ENCODE results near the gene GOLGA6A.

DNA sequence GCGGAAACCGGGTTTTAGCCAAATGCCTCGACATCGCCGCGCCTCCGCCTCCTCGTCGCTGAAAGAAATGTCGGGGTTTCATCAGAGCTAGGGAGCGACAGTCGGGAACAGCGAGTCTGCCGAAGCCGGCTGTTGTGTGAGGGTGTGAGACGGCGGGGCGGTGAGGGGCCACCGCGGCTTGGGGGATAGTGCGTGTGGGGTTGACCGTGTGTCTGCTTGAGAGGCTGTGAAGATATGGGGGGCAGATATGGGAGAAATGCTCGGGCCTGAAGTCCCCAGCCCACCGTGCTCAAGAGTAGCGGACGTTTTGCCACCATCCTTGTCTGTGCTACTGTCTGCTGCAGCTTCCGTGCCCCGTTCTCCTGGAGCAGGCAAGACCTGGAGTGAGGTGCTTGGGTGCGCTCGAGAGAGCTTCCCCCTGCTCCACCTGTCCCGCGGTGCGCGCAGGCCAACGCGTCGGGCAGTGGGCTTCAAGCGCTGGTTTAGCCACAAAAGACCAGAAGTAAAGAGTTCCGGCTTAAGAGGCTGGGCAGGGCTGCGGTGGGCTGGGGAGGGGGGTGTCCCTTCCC, 47.3 kb upstream of the GOLGA6A start:
- TF ChIP-seq, protein P1, sequence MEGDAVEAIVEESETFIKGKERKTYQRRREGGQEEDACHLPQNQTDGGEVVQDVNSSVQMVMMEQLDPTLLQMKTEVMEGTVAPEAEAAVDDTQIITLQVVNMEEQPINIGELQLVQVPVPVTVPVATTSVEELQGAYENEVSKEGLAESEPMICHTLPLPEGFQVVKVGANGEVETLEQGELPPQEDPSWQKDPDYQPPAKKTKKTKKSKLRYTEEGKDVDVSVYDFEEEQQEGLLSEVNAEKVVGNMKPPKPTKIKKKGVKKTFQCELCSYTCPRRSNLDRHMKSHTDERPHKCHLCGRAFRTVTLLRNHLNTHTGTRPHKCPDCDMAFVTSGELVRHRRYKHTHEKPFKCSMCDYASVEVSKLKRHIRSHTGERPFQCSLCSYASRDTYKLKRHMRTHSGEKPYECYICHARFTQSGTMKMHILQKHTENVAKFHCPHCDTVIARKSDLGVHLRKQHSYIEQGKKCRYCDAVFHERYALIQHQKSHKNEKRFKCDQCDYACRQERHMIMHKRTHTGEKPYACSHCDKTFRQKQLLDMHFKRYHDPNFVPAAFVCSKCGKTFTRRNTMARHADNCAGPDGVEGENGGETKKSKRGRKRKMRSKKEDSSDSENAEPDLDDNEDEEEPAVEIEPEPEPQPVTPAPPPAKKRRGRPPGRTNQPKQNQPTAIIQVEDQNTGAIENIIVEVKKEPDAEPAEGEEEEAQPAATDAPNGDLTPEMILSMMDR (IDR thresholded peaks at IDR 0.05) = no peak
- TF ChIP-seq EZH2 (IDR thresholded peaks at IDR 0.05; ENCODE audit: borderline replicate concordance, insufficient read depth, low read depth, low read length, poor library complexity, severe bottlenecking) = peak; percentile 88

Data from B cell (primary cell).